ENCODE measurements around the gene SPATS1.

The SPATS1 gene

DNA sequence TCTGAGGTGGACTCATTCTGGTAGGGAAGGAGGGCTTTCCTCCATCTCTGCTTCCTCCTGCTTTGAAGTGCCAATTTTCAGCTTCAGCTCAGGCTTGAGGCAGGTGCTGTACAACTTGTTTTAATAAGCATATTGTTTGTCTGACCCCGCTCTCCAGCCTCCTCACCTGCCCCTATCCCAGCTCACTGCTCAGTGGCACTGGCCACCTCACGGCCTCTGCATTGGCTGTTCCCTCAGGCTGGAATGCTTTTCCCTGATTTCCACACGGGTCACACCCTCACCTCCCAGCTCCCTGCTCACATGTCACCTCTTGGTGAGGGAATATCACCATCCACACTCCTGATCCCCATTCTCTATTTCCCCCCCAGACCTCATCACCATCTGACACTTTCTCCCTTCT is 43.6 kb upstream of the SPATS1 start:
- no peak overlapping the region for H3K27ac ChIP-seq
- TF ChIP-seq, protein P1, sequence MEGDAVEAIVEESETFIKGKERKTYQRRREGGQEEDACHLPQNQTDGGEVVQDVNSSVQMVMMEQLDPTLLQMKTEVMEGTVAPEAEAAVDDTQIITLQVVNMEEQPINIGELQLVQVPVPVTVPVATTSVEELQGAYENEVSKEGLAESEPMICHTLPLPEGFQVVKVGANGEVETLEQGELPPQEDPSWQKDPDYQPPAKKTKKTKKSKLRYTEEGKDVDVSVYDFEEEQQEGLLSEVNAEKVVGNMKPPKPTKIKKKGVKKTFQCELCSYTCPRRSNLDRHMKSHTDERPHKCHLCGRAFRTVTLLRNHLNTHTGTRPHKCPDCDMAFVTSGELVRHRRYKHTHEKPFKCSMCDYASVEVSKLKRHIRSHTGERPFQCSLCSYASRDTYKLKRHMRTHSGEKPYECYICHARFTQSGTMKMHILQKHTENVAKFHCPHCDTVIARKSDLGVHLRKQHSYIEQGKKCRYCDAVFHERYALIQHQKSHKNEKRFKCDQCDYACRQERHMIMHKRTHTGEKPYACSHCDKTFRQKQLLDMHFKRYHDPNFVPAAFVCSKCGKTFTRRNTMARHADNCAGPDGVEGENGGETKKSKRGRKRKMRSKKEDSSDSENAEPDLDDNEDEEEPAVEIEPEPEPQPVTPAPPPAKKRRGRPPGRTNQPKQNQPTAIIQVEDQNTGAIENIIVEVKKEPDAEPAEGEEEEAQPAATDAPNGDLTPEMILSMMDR (IDR thresholded peaks at IDR 0.05), result no peak
- no peak for DNase-seq (ENCODE audit: low spot score)
- H3K4me3 ChIP-seq, result no peak overlapping the region

DNA sequence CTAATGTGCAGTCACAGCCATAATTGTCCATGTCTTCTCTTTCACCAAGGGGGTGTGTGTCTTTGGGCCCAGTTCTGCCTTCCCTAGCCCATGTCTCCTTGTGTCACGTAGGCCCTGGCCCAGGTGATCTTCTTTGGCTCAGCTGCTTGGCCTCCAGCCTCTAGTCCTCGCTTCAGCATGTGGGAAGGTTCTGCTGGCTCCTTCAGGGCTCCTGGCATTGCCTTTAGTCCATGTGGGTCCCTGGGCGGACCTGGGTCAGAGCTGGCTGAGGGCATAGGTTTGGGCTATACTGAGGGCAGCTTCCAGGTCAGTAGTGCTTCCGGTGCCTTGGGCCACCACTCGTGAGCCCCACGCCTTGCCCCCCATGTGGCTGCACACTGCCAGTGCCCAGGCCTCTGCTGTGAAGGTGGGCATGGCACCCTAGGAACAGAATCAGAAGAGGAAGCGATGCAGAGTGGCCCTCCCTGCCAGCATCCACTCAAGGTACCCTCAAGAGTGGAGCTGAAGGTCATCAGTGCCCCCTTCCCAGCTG is 42.1 kb upstream of the SPATS1 start:
- no peak overlapping the region for H3K4me3 ChIP-seq
- H3K27ac ChIP-seq, result no peak overlapping the region
- TF ChIP-seq, protein P1 (IDR thresholded peaks at IDR 0.05), result no peak
- no peak for DNase-seq (ENCODE audit: low spot score)

DNA sequence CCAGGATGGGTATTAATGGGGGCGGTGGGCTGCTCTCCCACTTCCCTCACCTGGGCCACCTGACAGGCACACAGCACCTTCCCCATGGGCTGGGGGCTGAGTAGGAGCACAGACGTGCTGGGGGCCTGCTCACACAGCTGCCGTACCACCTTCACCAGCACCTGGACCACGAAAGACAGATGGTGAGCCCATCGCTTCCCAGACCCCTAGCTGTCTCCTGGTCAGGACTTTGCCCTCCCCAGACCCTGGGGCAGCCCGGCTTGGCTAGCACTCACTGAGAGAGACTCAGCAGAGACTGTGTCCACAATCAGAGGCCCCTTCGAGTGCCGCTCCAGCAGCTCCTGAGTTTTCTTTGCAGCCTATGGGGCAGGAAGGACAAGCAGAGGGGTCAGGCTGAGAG is 41.3 kb upstream of the SPATS1 start:
- no peak for DNase-seq (ENCODE audit: low spot score)
- H3K27ac ChIP-seq, result no peak overlapping the region
- no peak overlapping the region for H3K4me3 ChIP-seq
- TF ChIP-seq, protein P1 (IDR thresholded peaks at IDR 0.05), result no peak

DNA sequence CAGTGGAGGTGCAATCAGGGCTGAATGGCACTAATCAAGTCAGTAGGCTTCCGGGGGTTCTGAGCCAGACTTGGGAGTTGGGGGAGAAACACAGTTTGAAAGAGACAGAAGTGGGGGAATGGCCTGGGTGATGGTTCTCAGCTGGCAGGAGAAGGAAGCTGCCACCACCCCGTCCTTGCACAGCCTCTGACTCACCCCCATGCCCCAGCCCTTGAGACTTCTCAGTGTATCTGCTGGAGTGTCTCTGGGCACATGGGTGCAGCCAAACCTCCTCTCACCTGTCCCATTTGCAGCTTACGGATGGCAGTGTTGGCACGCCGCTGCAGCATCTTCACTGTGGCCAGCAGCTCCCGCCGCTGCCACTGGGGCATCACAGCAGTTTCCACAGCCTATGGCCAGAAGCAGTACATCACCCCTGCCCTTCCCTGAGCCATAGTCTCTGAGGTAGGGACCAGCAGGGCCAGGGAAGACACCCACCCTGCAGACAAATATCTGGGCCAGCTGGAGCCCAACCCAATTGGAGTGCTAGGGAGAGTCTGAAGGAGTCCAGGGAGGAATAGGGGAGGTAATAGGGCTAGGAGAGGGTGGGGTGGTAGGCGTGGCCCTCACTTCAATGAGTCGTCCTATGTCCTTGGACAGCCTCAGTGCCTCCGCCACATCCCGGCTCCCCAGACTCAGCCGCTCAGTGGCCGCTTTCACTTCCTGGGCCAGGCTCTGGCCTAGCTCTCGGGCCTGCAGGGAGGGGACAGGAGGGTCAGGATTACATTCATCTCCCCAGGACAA is 40.5 kb upstream of the SPATS1 start:
- H3K4me3 ChIP-seq, result no peak overlapping the region
- TF ChIP-seq, protein P1 (IDR thresholded peaks at IDR 0.05), result no peak
- no peak overlapping the region for H3K27ac ChIP-seq
- no peak for DNase-seq (ENCODE audit: low spot score)

DNA sequence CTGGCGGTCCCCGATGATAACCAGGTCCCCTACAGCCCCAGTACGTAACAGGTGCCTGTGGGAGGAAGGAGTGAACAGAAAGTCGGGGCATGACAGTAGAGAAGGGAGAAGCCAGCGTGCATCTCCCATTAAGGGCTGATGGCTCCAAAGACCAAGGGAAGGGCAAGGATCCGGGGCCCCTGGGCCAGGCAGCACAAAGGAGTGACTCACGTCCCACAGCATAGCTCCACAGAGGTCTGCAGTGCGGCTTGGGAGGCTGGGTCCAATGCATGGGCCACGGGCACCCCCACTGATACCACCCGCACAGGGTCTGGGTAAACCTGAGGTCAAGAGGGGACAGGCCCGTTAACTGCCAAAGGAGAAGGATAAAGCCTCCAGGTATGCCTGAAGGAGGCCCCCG is 39.6 kb upstream of the SPATS1 start:
- H3K27ac ChIP-seq, result no peak overlapping the region
- DNase-seq (ENCODE audit: low spot score), result no peak
- TF ChIP-seq, protein P1 (IDR thresholded peaks at IDR 0.05), result no peak
- H3K4me3 ChIP-seq, result no peak overlapping the region

DNA sequence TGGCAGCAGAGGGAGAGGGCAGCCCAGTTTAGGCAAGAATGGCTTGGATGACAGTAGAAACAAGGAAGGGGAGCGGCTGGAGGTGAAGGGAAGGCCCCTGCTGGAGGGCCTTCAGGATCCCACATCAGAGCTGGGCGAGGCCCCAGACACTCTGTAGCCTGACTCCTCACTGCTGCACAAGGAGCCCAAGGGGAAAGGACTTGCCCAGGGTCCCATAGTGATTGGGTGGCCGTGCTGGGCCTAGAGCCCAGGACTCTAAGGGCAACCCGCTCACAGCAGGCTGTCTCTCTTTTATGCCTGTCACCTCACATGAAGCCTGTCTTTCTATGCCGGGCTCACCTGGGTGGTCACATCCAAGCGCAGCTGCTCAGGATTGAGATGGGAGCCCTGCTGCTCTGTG is 38.6 kb upstream of the SPATS1 start:
- H3K27ac ChIP-seq, result no peak overlapping the region
- no peak overlapping the region for H3K4me3 ChIP-seq
- DNase-seq (ENCODE audit: low spot score), result no peak
- TF ChIP-seq, protein P1 (IDR thresholded peaks at IDR 0.05), result no peak

Measured in coronary artery (tissue), 2 donors.